ENCODE measurements around the gene ATG7. TPM values are rescaled to one million over a fixed set of nuclear protein-coding genes. Genes with fewer than 3 reads are reported as not detected.
"Not testable (repeated sequence)": the region's sequence is repeated elsewhere in the genome, so short reads cannot be mapped to it uniquely, and the experiment has no call there.

The ATG7 gene
- total RNA-seq, 1 experiment from 2014 or later, result 50.9 TPM

- no peaks in the 10 kb centered on the region for H3K9me2 ChIP-seq (replicated peaks; ENCODE audit: insufficient read depth, low read length)
- no peak overlapping the region for H3K9ac ChIP-seq (ENCODE audit: low read length)
- H4K20me1 ChIP-seq (ENCODE audit: insufficient read depth, low read depth, low read length), result peaks cover 16% of the 10 kb centered on the region; the same call in 1 of the 2 replicates
- no peak overlapping the region for H3K4me3 ChIP-seq (ENCODE audit: low read length)
- no peak overlapping the region for H2AFZ ChIP-seq (ENCODE audit: low read length)
- H3K9me3 ChIP-seq (ENCODE audit: low read length), result no peaks in the 10 kb centered on the region
- no peak overlapping the region for H3K4me2 ChIP-seq (ENCODE audit: low read depth, low read length, poor library complexity, severe bottlenecking)
- no peaks in the 10 kb centered on the region for H3K27me3 ChIP-seq (ENCODE audit: low read length)
- peaks cover 11% of the 10 kb centered on the region for H3K36me3 ChIP-seq (ENCODE audit: insufficient read depth, low read length)
- no peak overlapping the region; the same call in 1 of the 2 replicates for H3K27ac ChIP-seq (ENCODE audit: low read length)
- DNase-seq, result no peak
- H3K4me1 ChIP-seq (ENCODE audit: low read length), result peaks cover 71% of the 10 kb centered on the region
- H3K79me2 ChIP-seq (ENCODE audit: low read length), result peaks cover 94% of the 10 kb centered on the region
Measured at GRCh38 chr3:11591391-11592282, 319.4 kb downstream of the ATG7 start.

GRCh38 chr3:11592445-11593298 is 320.5 kb downstream of the ATG7 start:
- H3K4me2 ChIP-seq (ENCODE audit: low read depth, low read length, poor library complexity, severe bottlenecking), result no peak overlapping the region
- H3K36me3 ChIP-seq (ENCODE audit: insufficient read depth, low read length), result peaks cover 21% of the 10 kb centered on the region
- no peak overlapping the region for H3K9ac ChIP-seq (ENCODE audit: low read length)
- peaks cover 94% of the 10 kb centered on the region for H3K79me2 ChIP-seq (ENCODE audit: low read length)
- no peaks in the 10 kb centered on the region for H3K9me2 ChIP-seq (replicated peaks; ENCODE audit: insufficient read depth, low read length)
- peaks cover 68% of the 10 kb centered on the region for H3K4me1 ChIP-seq (ENCODE audit: low read length)
- DNase-seq, result no peak
- no peak overlapping the region for H3K4me3 ChIP-seq (ENCODE audit: low read length)
- H3K27ac ChIP-seq (ENCODE audit: low read length), result no peak overlapping the region
- H4K20me1 ChIP-seq (ENCODE audit: insufficient read depth, low read depth, low read length), result peaks cover 16% of the 10 kb centered on the region; the same call in 1 of the 2 replicates
- no peaks in the 10 kb centered on the region for H3K27me3 ChIP-seq (ENCODE audit: low read length)
- no peaks in the 10 kb centered on the region for H3K9me3 ChIP-seq (ENCODE audit: low read length)
- H2AFZ ChIP-seq (ENCODE audit: low read length), result no peak overlapping the region

GRCh38 chr3:11593318-11594034 is 321.3 kb downstream of the ATG7 start:
- Histone ChIP-seq H2AFZ (ENCODE audit: low read length) (no peak overlapping the region), H4K20me1 (ENCODE audit: insufficient read depth, low read depth, low read length) (peaks cover 14% of the 10 kb centered on the region; the same call in 1 of the 2 replicates), H3K27me3 (ENCODE audit: low read length) (no peaks in the 10 kb centered on the region), H3K36me3 (ENCODE audit: insufficient read depth, low read length) (peaks cover 26% of the 10 kb centered on the region), H3K9me2 (replicated peaks; ENCODE audit: insufficient read depth, low read length) (no peaks in the 10 kb centered on the region), H3K27ac (ENCODE audit: low read length) (no peak overlapping the region), H3K9ac (ENCODE audit: low read length) (no peak overlapping the region), H3K4me1 (ENCODE audit: low read length) (peaks cover 61% of the 10 kb centered on the region), H3K79me2 (ENCODE audit: low read length) (peaks cover 94% of the 10 kb centered on the region), H3K4me3 (ENCODE audit: low read length) (no peak overlapping the region), H3K9me3 (ENCODE audit: low read length) (no peaks in the 10 kb centered on the region), H3K4me2 (ENCODE audit: low read depth, low read length, poor library complexity, severe bottlenecking) (no peak overlapping the region)
- DNase-seq, result no peak

GRCh38 chr3:11595024-11595423 is 322.8 kb downstream of the ATG7 start:
- not testable (repeated sequence) for H3K27me3 ChIP-seq (ENCODE audit: low read length); H3K9me3 ChIP-seq (ENCODE audit: low read length); H3K9me2 ChIP-seq (replicated peaks; ENCODE audit: insufficient read depth, low read length); H3K4me2 ChIP-seq (ENCODE audit: low read depth, low read length, poor library complexity, severe bottlenecking); H2AFZ ChIP-seq (ENCODE audit: low read length); H3K4me3 ChIP-seq (ENCODE audit: low read length); H4K20me1 ChIP-seq (ENCODE audit: insufficient read depth, low read depth, low read length); H3K9ac ChIP-seq (ENCODE audit: low read length); H3K27ac ChIP-seq (ENCODE audit: low read length); DNase-seq
- Histone ChIP-seq H3K4me1 (ENCODE audit: low read length) (peaks cover 54% of the 10 kb centered on the region), H3K36me3 (ENCODE audit: insufficient read depth, low read length) (peaks cover 35% of the 10 kb centered on the region), H3K79me2 (ENCODE audit: low read length) (peaks cover 94% of the 10 kb centered on the region)

- peaks cover 94% of the 10 kb centered on the region for H3K79me2 ChIP-seq (ENCODE audit: low read length)
Measured at GRCh38 chr3:11596387-11596786, 324.2 kb downstream of the ATG7 start.

GRCh38 chr3:11600501-11601282 is 328.5 kb downstream of the ATG7 start:
- Histone ChIP-seq H3K9me3 (ENCODE audit: low read length) (no peaks in the 10 kb centered on the region), H2AFZ (ENCODE audit: low read length) (no peak overlapping the region), H3K4me3 (ENCODE audit: low read length) (peak overlapping the region; percentile 63; the same call in 1 of the 2 replicates), H3K9ac (ENCODE audit: low read length) (peak overlapping the region; percentile 69), H3K27me3 (ENCODE audit: low read length) (no peaks in the 10 kb centered on the region), H3K27ac (ENCODE audit: low read length) (peak overlapping the region; percentile 96), H4K20me1 (ENCODE audit: insufficient read depth, low read depth, low read length) (no peaks in the 10 kb centered on the region), H3K4me1 (ENCODE audit: low read length) (peaks cover 67% of the 10 kb centered on the region), H3K36me3 (ENCODE audit: insufficient read depth, low read length) (peaks cover 45% of the 10 kb centered on the region), H3K9me2 (replicated peaks; ENCODE audit: insufficient read depth, low read length) (no peaks in the 10 kb centered on the region), H3K79me2 (ENCODE audit: low read length) (peaks cover 95% of the 10 kb centered on the region), H3K4me2 (ENCODE audit: low read depth, low read length, poor library complexity, severe bottlenecking) (peak overlapping the region; percentile 81)
- DNase-seq, result no peak

More at GRCh38 chr3:11596387-11596786, 324.2 kb downstream of the ATG7 start:
- H3K4me2 ChIP-seq (ENCODE audit: low read depth, low read length, poor library complexity, severe bottlenecking), result no peak overlapping the region
- peaks cover 48% of the 10 kb centered on the region for H3K36me3 ChIP-seq (ENCODE audit: insufficient read depth, low read length)
- peaks cover 4% of the 10 kb centered on the region; the same call in 1 of the 2 replicates for H4K20me1 ChIP-seq (ENCODE audit: insufficient read depth, low read depth, low read length)
- no peaks in the 10 kb centered on the region for H3K9me3 ChIP-seq (ENCODE audit: low read length)
- H3K9ac ChIP-seq (ENCODE audit: low read length), result no peak overlapping the region
- H2AFZ ChIP-seq (ENCODE audit: low read length), result no peak overlapping the region
- DNase-seq, result no peak
- H3K4me3 ChIP-seq (ENCODE audit: low read length), result no peak overlapping the region
- H3K27me3 ChIP-seq (ENCODE audit: low read length), result no peaks in the 10 kb centered on the region
- peaks cover 57% of the 10 kb centered on the region for H3K4me1 ChIP-seq (ENCODE audit: low read length)
- H3K27ac ChIP-seq (ENCODE audit: low read length), result no peak overlapping the region; the same call in 1 of the 2 replicates
- no peaks in the 10 kb centered on the region for H3K9me2 ChIP-seq (replicated peaks; ENCODE audit: insufficient read depth, low read length)

- peak; percentile 97 for DNase-seq
- H3K36me3 ChIP-seq (ENCODE audit: insufficient read depth, low read length), result peaks cover 37% of the 10 kb centered on the region
- H3K79me2 ChIP-seq (ENCODE audit: low read length), result peaks cover 96% of the 10 kb centered on the region
- H3K9ac ChIP-seq (ENCODE audit: low read length), result peak overlapping the region; percentile 69
- H3K9me2 ChIP-seq (replicated peaks; ENCODE audit: insufficient read depth, low read length), result no peaks in the 10 kb centered on the region
- peak overlapping the region; percentile 63 for H3K4me3 ChIP-seq (ENCODE audit: low read length)
- peaks cover 70% of the 10 kb centered on the region for H3K4me1 ChIP-seq (ENCODE audit: low read length)
- no peak overlapping the region for H2AFZ ChIP-seq (ENCODE audit: low read length)
- H3K4me2 ChIP-seq (ENCODE audit: low read depth, low read length, poor library complexity, severe bottlenecking), result peak overlapping the region; percentile 81
- peak overlapping the region; percentile 96 for H3K27ac ChIP-seq (ENCODE audit: low read length)
- no peaks in the 10 kb centered on the region for H4K20me1 ChIP-seq (ENCODE audit: insufficient read depth, low read depth, low read length)
- no peaks in the 10 kb centered on the region for H3K9me3 ChIP-seq (ENCODE audit: low read length)
- no peaks in the 10 kb centered on the region for H3K27me3 ChIP-seq (ENCODE audit: low read length)
Measured at GRCh38 chr3:11601446-11602238, 329.4 kb downstream of the ATG7 start.
